Fibroblast of skin of scalp (primary cell): ENCODE data around the gene PLPP1.

Experiments
- DNase-seq: peaks from one replicate; pipeline ENCODE4 v3.0.0-alpha.2; 2013

Gene PLPP1

DNA sequence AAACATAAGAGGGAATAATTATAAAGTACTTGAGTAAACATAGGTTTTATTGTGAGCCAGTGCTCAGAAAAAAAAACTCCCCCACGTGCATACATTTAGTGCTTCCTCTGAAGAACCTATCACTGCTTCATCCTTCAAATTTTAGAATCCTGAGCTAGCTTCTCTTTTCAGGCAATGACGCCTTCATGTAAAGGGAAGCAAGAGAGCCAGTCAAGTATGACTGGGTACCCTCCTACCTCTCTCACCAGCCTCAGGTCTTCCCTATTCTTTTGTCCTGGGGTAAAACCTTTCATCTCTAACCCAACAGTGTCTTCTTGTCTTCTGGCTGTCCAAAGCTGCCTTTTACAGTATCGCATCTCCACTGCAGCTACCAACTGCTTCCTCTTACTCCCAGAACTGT, 32.0 kb downstream of the PLPP1 start:
- DNase-seq, result no peak

DNA sequence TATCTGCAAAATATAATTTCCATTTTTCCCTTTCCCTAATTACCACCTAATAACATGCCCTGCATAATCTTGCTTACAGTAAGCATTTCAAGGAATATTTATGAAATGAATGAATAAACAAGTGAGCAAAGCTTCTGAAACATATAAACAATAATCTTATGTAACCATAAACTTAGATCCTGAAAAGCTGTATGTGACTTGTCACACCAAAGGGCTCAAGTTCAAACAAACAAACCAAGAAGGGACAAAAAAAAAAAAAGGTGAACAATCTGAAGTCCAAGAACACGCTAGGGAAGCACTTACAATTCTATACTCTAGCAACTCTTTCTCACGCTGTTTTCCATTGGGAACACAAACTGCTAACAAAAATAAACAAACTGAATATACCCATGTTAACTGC, 36.3 kb downstream of the PLPP1 start:
- DNase-seq, result no peak

- no peak for DNase-seq
These were observed 37.1 kb downstream of the PLPP1 start for GRCh38 chr5:55497712-55498111.

- no peak for DNase-seq
These were observed 39.5 kb downstream of the PLPP1 start for GRCh38 chr5:55495216-55495615.

- no peak for DNase-seq
These were observed 42.3 kb downstream of the PLPP1 start for GRCh38 chr5:55492449-55492848.

DNA sequence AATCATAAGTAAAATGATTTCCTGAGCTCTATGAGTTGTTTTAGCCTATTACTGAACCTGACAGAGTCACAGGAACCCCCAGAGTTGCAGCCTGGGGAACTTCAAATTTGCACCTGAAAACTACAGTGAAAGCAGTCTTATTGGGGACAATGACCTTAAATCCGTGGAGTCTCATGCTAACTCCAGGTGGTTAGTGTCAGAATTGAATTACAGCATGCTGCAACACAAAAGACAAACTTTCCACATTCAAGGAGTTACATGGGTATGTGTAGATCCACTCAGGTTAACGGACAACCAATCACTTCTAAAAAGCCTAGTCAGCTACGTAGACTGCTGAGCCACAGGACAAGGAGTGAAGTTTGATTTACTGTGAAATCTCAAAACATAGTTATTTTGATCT, 49.7 kb downstream of the PLPP1 start:
- DNase-seq, result no peak

- no peak for DNase-seq
These were observed 50.2 kb downstream of the PLPP1 start for GRCh38 chr5:55484531-55484930.

DNA sequence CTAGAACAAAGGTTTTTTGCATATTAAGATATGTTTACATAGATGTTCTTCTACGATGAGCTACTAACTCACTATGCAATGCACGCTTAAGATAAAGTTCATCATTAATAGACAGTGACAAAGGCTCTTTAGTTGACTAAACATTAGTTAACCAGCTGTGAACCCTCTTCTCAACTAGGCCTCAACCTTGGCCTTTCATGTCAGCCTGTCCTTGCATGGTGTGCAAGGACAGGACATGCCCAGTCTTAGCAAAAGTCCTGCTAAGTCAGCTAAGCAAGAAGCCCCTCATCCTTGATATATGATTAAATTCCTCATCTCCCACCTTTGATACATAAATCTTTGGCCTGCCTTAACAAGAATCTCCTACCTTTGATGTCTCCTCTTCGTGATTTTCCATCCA, 50.9 kb downstream of the PLPP1 start:
- DNase-seq, result no peak

- peak; percentile 51 for DNase-seq
These were observed 53.4 kb downstream of the PLPP1 start for GRCh38 chr5:55481293-55481855.

- peak; percentile 66 for DNase-seq
These were observed 54.0 kb downstream of the PLPP1 start for GRCh38 chr5:55480781-55481180.

GRCh38 chr5:55472642-55473041, 62.1 kb downstream of the PLPP1 start:
- no peak for DNase-seq

- DNase-seq, result no peak
These were observed 63.3 kb downstream of the PLPP1 start for GRCh38 chr5:55471468-55471867.

- no peak for DNase-seq
These were observed 64.5 kb downstream of the PLPP1 start for GRCh38 chr5:55470282-55470681.

- DNase-seq, result no peak
These were observed 64.9 kb downstream of the PLPP1 start for GRCh38 chr5:55469839-55470238.

- no peak for DNase-seq
These were observed 66.8 kb downstream of the PLPP1 start for GRCh38 chr5:55467862-55468551.

- no peak for DNase-seq
These were observed 71.2 kb downstream of the PLPP1 start for GRCh38 chr5:55463613-55464012.

DNA sequence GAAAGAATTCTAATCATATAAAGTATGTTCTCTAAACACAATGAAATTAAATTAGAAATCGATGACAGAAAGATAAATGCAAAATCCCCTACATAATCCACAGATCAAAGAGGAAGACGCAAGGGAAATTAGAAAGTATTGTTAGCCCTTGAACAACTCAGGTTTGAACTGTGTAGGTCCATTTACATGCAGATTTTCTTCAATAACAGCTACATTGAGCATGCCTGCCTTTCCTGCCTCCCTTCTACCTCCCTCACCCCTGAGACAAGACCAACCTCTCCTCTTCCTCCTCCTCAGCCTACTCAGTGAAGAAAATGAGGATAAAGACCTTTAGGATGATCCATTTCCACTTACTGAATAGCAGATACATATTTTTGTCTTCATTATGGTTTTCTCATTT, 75.2 kb downstream of the PLPP1 start:
- DNase-seq, result no peak

GRCh38 chr5:55456216-55456895, 78.4 kb downstream of the PLPP1 start:
- peak; percentile 66 for DNase-seq

- no peak for DNase-seq
These were observed 80.5 kb downstream of the PLPP1 start for GRCh38 chr5:55454282-55454681.

DNA sequence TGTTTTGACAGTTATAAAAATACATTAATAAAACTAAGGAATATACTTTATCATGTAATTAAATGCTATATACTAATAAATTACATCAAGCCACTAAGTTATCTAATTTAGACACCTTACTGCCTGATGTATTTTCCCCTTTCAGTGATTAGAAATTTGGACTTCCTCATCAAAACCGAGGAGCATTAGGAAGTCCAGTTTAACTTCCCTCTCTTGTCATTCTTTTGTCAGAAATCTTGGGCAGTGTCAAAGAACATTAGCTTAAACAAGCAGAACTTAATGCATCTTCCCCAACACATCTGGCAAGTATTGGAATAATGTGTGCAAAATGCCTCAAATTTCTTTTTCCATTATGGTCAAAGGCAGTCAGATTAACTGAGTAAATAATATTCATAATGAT, 81.6 kb downstream of the PLPP1 start:
- no peak for DNase-seq

GRCh38 chr5:55451976-55452375, 82.8 kb downstream of the PLPP1 start:
- DNase-seq, result no peak

DNA sequence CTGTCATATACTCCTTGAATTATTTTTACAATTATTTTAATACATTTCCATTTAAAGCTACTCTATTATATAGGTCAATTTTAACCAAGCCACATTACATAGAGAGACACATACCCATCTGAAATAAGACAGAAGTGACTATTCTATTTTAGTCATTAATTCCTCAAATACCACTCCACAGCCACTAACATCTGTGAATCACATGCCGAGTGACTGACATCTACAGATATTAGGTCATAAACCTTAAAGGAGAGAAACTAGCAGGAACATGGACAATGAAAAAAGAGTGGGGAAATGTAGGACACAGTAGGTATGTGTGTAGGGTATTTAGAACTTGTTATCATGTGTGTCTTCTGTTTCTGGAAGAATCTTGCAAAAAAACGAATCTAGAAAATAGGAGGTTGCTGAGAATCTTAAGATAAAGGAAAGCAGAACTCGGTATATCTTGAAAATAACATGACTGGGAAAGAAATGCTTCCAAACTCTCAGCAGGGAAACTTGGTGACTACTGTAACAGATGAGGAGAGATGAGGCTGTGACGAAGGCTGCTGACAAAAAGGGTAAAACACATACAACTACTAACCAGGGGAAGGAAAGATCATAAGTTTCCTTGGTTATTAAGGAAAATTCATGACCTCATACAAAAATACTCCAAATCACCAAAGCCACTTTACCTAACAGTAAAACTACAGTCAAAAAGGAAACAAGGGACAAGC, 84.6 kb downstream of the PLPP1 start:
- peak; percentile 82 for DNase-seq

DNA sequence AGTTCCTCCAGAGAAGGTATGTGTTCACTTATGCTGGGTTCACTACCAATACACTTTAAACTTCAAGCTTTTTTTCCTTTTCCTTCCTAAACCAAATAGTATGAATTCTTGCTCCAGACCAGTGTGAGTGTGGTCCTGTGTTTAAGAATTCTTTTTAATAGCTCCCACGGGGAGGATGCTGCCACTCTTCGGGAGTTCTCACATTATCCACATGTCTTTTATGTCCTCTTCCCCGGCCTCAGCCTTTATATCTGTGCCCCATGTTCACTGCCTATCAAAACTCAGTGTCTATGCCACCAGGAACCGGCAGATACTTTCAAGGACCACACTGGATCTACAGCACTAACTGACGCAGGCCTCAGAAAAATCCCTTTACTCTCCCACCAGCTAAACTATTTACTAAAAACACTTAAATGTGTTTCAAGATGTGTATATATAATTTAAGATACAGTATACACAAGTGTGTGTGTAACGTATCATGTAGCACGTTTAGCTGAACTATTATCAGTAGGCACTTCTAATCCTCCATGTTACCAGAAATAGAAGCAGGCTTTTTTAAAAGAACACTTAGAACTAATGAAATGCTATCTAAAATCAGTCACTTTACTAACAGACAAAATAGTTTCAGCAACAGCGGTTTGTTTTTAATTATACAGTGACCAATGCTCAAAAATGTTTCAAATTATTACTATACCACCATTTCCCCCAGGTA, 88.0 kb downstream of the PLPP1 start:
- peak; percentile 60 for DNase-seq
